KG1 (cell line): ENCODE measurements around the gene LMCD1.

Experiments
- DNase-seq: peaks from one replicate; lab custom pipeline; 2025; lab: John Stamatoyannopoulos, UW

LMCD1 gene

DNA sequence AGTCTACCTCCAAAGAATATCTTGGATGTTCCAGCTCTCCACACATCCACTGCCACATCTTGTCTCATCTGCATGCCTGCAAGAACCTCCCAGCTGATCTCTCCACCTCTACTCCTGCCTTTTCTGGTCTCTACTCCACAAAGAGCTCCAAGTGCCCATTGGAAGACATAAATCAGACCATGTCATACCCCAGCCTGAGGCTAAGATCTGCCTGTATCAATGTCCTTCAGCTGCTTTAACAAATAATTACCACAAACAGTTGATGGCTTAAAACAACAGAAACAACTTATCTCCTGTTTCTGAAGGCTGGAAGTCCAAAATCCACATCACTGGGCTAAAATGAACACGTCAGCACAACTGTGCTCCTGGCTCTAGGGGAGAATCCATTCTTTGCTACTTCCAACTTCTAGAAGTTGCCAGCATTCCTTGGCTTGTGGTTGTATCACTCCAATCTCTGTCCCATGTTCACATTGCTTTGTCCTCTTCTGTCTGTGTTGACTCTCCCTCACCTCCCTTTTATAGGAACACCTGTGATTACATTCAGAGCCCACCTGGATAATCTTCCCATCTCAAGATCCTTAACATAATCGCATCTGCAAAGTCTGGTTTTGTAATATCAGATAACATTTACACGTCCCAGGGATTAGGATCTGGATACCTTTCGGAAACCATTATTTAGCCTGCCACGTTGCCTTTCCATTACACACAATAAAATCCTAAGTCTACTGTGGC lies 17.0 kb upstream of the LMCD1 start:
- no peak for DNase-seq

- DNase-seq, result no peak
Observed at GRCh38 chr3:8485141-8485870, 16.3 kb upstream of the LMCD1 start.

DNA sequence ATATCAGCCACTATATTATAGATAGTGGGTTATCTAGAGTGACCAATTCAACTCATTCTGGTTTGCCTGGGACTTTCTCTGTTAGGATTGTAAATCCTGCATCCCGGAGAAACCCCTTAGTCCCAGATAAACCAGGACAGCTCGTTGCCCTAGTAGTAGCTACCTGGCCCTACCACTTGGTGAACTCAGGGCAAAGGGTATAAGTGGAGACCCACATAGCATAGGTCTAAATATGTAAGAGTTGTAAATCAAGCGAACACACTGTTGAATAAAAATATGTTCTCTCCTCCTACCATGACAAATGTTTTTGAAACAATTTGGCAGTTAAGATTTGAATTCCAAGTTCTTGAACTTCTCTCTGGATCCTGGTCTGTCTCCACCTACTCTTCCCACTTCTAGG lies 15.7 kb upstream of the LMCD1 start:
- DNase-seq, result no peak

DNA sequence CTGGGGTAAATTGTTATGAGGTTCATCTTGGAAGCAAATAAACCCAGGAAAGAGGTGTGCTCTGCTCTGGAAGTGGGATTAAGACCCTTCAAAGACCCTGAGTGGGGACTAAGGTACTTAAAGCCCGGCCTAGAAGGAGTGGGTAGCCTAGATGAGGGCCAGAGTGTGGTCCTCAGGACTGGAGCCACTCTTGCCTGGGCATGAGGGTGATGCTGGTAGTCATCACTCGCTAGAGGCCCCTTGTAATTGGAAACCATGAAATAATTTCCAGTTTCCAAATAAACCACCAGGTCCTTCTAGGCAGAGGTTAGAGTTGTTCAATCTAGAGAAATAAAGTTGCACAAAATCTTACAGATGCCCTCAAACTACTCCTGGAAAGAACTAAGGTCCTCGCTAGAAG lies 15.2 kb upstream of the LMCD1 start:
- no peak for DNase-seq

- no peak for DNase-seq
Observed at GRCh38 chr3:8486936-8487335, 14.7 kb upstream of the LMCD1 start.

GRCh38 chr3:8488411-8488810 lies 13.2 kb upstream of the LMCD1 start:
- no peak for DNase-seq

DNA sequence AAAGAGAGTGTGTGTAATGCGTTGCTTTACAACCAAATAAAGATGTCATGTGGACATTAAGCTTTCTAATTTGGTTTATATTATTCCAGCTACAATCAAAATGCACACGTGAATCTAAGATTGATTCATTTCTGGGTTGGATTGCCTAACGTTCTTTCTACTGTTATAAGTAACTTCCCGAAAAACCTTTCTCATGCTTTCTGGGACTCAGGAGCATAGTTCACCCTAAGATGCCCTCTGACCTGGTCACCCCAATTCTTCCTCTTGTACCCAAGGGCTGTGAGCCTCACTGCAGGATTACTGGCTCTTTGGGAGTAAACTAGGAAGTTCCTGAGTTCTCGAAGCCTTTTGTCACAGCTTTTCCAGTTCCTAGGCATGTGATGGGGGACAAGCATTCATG lies 12.7 kb upstream of the LMCD1 start:
- no peak for DNase-seq

DNA sequence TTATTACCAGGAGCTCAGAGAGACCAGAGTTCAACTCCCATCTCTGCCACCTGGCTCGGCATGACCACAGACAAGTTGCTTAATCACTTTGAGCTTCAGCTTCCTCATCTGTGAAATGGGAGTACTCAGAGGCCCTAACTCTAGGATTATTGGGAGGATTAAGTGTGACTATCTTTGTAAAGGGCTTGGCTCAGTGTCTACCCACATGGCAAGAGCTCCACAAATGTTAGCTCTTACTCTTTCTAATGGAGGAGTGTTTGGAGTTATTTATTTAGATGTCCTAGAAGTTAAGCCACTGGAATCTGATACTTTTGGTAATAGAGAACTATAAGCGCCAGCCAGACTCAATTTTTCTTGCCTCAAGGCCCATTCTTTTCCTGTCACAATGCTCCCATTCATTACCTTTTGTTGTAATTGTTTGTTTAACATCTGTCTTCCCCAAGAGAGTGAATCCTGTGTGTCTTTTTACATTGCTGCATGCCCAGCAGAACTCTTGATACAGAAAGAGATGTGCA lies 12.3 kb upstream of the LMCD1 start:
- DNase-seq, result no peak

DNA sequence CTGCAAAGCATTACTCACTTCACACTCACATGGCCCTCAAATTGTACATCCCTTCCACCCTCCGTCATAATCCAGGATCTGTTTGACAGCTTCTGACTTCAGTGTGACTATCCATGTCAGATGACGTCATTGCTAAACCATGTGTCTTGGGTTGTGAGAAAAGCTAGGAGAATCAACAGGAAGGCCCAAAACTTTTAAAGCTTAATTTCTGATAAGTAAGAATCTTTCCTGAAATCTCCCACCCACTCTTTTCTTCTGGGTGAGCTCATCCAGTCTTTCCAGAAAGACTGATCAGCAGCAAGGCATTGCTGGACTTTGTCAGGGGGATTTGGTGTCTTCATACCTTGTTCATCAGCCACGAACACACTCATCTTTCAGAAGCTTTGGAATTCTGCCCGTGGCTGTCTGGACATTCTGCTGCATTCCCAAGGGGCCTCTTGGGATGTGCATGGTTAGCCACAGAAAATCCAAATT lies 11.5 kb upstream of the LMCD1 start:
- no peak for DNase-seq

- no peak for DNase-seq
Observed at GRCh38 chr3:8491271-8492144, 10.1 kb upstream of the LMCD1 start.

- no peak for DNase-seq
Observed at GRCh38 chr3:8492744-8493511, 8.7 kb upstream of the LMCD1 start.

DNA sequence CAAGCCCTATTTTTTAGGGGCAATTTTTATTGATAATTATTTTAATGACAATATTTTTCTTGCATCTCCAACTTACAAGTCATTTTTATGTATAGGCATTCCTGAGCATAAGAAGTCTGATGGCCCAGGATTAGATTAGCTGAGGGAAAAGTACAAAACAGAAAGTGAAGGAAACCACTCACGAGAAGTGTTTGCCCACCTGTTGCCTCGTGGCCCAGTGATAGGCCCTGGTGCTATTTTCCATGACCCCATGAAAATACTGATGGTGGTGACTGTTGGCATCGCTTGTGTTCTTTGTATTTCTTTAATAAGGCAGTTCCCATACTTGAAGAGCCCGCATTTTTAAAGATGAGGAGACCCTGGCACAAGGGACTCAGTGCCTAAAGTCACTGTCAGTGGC lies 7.9 kb upstream of the LMCD1 start:
- DNase-seq, result no peak

- no peak for DNase-seq
Observed at GRCh38 chr3:8494327-8494726, 7.3 kb upstream of the LMCD1 start.

GRCh38 chr3:8497582-8497981 lies 4.0 kb upstream of the LMCD1 start:
- DNase-seq, result no peak

DNA sequence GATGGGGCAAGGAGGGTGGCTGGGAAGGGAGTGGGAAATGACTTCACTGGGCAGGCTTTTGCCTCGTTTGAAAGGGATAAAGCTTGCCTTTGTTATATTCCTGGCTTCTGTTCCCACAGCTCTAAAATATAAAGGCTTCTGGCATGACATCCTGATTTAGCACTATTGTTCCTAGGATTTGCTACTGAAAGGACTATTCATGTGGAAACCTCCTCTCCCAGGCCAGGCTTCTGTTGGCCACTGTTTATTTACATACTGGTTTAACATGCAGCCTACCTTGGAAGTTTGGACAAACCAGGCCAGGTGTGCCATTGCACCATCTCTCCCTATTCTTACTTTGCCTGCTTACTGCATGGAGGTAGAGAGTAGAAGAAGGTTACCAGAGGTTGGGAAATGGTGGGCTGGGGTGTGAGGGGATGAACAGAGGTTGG lies 2.4 kb upstream of the LMCD1 start:
- DNase-seq, result no peak

DNA sequence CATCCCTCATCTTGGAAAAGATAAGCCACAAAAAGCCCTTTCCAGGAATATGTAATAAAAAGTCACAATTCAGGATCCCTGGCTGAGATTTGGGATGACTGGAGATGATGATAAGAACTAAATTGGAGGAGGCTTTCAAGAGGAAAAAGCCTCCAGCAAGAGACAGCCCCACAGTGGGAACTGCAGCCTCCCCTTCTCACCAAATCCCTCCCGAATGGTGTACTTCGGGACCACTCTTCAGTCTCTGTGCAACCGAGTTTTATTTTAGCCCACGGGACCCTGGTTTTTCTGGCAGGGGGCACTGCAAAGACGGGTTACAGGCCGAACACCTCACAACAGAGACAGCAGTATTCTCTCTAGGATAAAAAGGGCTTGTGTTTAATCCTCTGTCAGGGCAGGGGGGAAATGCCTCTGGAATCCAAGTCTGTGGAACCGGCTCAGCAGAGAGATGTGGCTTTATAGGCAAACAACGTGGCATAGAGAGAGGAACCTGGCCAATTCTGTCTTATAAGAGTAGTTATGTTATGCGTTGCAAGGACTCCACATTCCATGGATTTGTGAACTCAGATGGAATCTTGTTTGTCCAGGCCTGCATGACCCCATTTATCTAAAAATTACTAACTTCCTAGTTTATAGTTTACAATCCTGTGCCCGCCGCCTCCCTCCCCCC lies 1.2 kb upstream of the LMCD1 start:
- DNase-seq, result no peak

GRCh38 chr3:8500989-8501370 lies 643 bp upstream of the LMCD1 start:
- DNase-seq, result no peak

- no peak for DNase-seq
Observed at GRCh38 chr3:8503461-8503860, 1.8 kb downstream of the LMCD1 start.

DNA sequence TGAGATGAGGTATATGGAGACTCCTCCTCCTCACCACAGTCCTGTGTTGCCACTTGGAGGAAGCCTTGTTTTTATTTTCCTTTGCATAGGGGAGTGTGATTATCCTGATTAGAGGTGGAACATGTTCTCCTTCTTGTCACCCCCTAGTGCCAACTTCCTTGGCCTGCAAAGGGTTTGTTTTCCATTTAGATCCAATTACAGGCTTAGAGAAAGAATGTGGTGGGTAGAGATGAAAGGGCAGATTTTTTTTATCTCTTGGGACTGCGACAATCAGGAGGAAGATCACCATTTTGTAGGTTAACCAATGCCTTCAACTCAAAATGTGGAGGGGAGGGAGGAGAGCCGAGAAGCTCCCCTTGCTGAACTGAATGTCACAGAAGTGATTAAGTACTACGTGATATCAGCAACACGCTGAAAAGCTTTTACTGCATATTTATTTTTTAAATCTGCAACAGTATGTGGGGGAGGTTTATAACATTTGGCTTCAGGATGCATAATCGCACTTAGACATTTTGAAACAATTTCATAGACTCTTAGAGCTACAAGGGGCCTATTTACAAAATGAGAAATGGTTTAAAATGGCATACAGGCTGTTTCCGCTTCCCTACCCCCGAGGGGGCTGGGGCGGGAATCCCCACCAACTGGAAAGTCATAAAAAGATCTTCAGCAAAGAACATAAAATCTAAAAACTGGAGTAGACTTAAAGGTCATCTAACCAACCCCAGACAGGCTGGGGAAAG lies 2.4 kb downstream of the LMCD1 start:
- DNase-seq, result no peak

- DNase-seq, result no peak
Observed at GRCh38 chr3:8504611-8504973, 3.0 kb downstream of the LMCD1 start.
